Nephron progenitor cell (in vitro differentiated cells): ENCODE measurements around the gene MMP25.

Source experiments
- DNase-seq: peaks from one replicate; pipeline ENCODE4 v3.0.0; 2021
- H3K27ac Mint-ChIP-seq: 2 replicates; pipeline ENCODE4 v1.8.0; 2021; ENCODE audit warnings: mild to moderate bottlenecking, moderate library complexity, mixed read lengths
- H3K27me3 Mint-ChIP-seq: 2 replicates; pipeline ENCODE4 v1.8.0; 2021; ENCODE audit warnings: mild to moderate bottlenecking, low read depth, mixed read lengths; ENCODE audit not compliant: poor library complexity
- H3K36me3 Mint-ChIP-seq: 2 replicates; pipeline ENCODE4 v1.8.0; 2021; ENCODE audit warnings: low read depth, mixed read lengths
- H3K4me1 Mint-ChIP-seq: 2 replicates; pipeline ENCODE4 v1.8.0; 2021; ENCODE audit warnings: mixed read lengths
- H3K4me3 Mint-ChIP-seq: 2 replicates; pipeline ENCODE4 v1.8.0; 2021; ENCODE audit warnings: mild to moderate bottlenecking, moderate library complexity, mixed read lengths
- H3K9me3 Mint-ChIP-seq: 2 replicates; pipeline ENCODE4 v1.8.0; 2021; ENCODE audit warnings: mild to moderate bottlenecking, moderate library complexity, mixed read lengths
- CTCF ChIP-seq: fragments of 200-600 bp; sonication (generic); IDR thresholded peaks from 2 replicates; pipeline ENCODE4 v1.5.0; 2021; ENCODE audit warnings: antibody characterized with exemption

Gene MMP25

GRCh38 chr16:3045758-3046640 is at the start of gene MMP25:
Gene MMP25, plus strand, starts transcription at chr16:3046561. Its CDS starts 357 bp downstream, at chr16:3046918.
- no peak within 1 kb of the TSS for H3K27ac Mint-ChIP-seq

GRCh38 chr16:2999929-3000328 is 46.4 kb upstream of the MMP25 start:
- no peak for DNase-seq
- TF ChIP-seq CTCF, result no peak
- Mint-ChIP-seq H3K9me3 (no peaks in the 10 kb centered on the region), H3K36me3 (no peaks in the 10 kb centered on the region), H3K4me3 (no peak overlapping the region), H3K27me3 (peaks cover 37% of the 10 kb centered on the region), H3K27ac (no peak overlapping the region), H3K4me1 (no peaks in the 10 kb centered on the region)

More at GRCh38 chr16:3045758-3046640, at the start of gene MMP25:
- Mint-ChIP-seq H3K9me3 (peaks cover 10% of the 10 kb centered on the region), H3K27me3 (peaks cover 87% of the 10 kb centered on the region), H3K4me3 (peak within 1 kb of the TSS; percentile 74), H3K36me3 (no peaks in the 10 kb centered on the region), H3K4me1 (peaks cover 13% of the 10 kb centered on the region)
- TF ChIP-seq CTCF, result no peak
- DNase-seq, result peak; percentile 56

- DNase-seq, result no peak
- H3K27ac Mint-ChIP-seq, result no peak overlapping the region
- no peaks in the 10 kb centered on the region for H3K9me3 Mint-ChIP-seq
- peaks cover 43% of the 10 kb centered on the region for H3K27me3 Mint-ChIP-seq
- no peaks in the 10 kb centered on the region for H3K36me3 Mint-ChIP-seq
- H3K4me1 Mint-ChIP-seq, result no peaks in the 10 kb centered on the region
- no peak for TF ChIP-seq CTCF
- H3K4me3 Mint-ChIP-seq, result no peak overlapping the region
Measured at GRCh38 chr16:3000540-3000939, 45.8 kb upstream of the MMP25 start.

GRCh38 chr16:3001316-3001715 is 45.0 kb upstream of the MMP25 start:
- H3K27ac Mint-ChIP-seq, result no peak overlapping the region
- H3K36me3 Mint-ChIP-seq, result no peaks in the 10 kb centered on the region
- no peak for DNase-seq
- peaks cover 51% of the 10 kb centered on the region for H3K27me3 Mint-ChIP-seq
- no peak for TF ChIP-seq CTCF
- no peaks in the 10 kb centered on the region for H3K9me3 Mint-ChIP-seq
- peaks cover under 1% of the 10 kb centered on the region for H3K4me1 Mint-ChIP-seq
- no peak overlapping the region for H3K4me3 Mint-ChIP-seq

- H3K27ac Mint-ChIP-seq, result no peak overlapping the region
- peak; percentile 96 for DNase-seq
- peaks cover 24% of the 10 kb centered on the region for H3K4me1 Mint-ChIP-seq
- no peak for TF ChIP-seq CTCF
- peak overlapping the region; percentile 64 for H3K4me3 Mint-ChIP-seq
- peaks cover 65% of the 10 kb centered on the region for H3K27me3 Mint-ChIP-seq
- no peaks in the 10 kb centered on the region for H3K9me3 Mint-ChIP-seq
- H3K36me3 Mint-ChIP-seq, result no peaks in the 10 kb centered on the region
Measured at GRCh38 chr16:3003582-3004270, 42.6 kb upstream of the MMP25 start.
